Measurements from ENCODE around the gene DGCR8.
"Not testable (repeated sequence)": the region's sequence is repeated elsewhere in the genome, so short reads cannot be mapped to it uniquely, and the experiment has no call there.

Gene DGCR8

DNA sequence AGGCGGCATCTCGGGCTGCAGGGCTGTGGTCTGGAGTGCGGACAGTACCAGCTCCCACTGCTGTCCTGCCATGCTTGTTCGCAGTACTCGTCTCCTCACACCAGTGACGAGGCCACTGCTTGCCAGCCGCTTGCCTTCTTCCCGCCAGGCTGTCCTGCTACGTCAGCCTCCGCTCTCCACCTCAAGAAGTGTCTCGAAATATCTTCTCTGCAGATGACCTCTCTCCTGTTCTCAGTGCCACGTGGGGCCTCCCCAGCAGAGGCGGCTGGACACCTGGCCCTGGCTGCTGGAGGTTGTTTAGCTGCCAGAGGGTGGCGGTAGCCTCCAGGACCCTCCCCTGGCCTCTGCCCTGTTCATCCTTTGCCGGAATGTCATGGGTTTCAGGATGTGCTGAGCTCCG lies 73.9 kb downstream of the DGCR8 start:
- DNase-seq (ENCODE audit: low spot score), result no peak

DNA sequence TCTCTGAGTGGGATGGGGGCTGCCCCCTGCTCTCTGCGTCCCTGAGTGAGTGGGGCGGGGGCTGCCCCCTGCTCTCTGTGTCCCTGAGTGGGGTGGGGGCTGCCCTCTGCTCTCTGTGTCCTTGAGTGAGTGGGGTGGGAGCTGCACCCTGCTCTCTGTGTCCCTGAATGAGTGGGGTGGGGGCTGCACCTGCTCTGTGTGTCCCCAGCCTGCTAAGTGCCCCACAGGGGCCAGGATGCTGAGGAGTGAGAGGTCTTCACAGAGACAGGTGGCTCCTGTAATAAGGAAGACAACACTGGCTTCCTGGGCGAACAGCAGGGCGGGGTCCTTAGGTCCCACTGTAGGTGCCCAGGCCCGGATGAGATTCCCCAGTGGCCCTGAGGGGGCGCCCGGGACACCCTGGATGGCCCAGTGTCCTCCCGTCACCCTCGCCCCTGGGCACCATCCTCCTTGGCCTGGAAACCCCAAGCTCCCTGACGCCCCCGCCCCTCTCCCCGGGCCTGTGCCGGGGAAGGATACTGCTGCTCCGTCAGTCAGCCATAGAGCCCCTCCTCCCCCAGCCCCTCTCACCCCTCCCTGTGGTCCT lies 74.7 kb downstream of the DGCR8 start:
- no peak for DNase-seq (ENCODE audit: low spot score)

DNA sequence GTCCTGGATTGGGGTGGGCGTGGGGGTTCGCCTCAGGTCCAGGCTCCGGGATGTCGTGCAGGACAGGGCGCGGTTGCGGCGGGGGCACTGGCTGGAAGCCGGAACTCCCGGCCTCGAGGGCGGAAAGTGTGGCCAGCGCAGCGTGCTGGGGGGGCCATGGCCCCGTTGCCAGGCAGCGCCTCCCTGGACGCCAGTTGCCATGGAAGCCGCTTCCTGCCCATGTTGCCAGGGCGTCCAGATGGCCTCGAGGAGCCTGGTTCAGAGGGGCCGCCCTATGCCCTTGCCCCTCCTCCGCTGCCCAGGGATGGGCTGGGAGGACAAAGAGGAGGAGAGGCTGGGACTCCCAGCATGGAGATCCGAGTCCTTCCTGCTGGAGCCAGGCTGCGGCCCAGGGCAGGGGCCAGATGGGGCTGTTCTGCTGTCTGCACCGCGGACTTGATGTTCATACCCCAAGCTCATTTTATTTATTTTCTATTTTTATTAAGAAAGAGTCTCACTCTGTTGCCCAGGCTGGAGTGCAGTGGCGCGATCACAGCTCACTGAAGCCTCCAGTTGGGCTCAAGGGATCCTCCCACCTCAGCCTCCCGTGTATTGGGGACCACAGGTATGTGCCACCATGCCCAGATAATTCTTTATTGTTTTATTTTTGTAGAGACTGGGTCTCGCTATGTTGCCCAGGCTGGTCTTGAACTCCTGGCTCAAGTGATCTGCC lies 75.4 kb downstream of the DGCR8 start:
- DNase-seq (ENCODE audit: low spot score), result no peak

DNA sequence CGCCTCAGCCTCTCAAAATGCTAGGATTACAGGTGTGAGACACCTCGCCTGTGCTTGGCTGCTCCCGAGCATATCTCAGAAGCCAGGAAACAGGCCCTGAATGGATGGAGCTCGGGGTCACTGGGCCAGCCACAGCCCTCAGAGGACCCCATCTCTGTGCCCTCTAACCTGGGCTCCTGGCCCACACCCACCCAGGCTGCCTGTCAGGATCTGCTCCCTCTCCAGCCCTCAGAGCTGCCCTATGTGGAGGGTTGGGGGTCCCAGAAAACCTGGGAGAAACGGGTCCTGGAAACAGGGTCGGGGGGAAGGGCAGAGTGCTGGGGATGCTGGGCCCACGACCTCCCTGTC lies 76.0 kb downstream of the DGCR8 start:
- DNase-seq (ENCODE audit: low spot score), result no peak

DNA sequence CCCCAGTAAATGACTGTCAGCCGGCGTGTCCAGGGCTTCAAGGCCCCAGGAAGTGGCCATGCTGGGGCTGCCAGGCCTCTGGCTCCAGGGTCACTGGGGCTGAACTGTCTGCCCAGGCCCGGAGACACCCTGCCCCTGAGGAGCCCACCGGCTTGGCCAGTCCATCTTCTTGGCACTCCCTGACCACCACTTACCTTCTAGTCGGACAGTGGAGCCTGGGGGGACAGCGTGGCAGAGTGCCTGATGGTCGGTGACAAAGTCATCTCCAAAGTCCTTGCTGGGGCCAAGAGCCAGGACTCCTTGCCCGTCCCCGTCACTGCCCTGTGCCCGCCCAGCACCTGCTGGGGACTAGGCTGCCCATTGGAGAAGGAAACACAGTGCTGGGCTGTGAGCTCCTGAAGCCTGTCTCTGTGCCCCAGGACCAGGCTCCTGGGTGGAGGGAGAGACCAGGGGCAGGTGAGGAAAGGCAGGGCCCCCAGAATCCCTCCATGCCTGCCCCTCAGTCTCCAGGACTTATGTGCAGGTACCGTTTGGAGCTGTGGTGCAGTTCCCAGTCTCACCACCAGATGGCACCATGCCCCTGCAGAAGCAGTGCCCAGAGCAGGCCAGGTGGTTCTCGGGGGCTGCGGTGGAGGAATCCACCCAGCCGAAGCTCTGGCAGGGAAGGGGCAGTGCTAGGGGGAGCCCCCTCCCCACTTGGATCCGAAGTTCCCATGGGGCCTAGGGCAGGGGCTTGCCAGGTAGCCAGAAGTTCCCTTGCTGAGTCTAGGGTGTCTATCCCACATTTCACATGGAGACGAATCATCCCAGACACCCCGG lies 76.8 kb downstream of the DGCR8 start:
- peak; percentile 59 for DNase-seq (ENCODE audit: low spot score)

DNA sequence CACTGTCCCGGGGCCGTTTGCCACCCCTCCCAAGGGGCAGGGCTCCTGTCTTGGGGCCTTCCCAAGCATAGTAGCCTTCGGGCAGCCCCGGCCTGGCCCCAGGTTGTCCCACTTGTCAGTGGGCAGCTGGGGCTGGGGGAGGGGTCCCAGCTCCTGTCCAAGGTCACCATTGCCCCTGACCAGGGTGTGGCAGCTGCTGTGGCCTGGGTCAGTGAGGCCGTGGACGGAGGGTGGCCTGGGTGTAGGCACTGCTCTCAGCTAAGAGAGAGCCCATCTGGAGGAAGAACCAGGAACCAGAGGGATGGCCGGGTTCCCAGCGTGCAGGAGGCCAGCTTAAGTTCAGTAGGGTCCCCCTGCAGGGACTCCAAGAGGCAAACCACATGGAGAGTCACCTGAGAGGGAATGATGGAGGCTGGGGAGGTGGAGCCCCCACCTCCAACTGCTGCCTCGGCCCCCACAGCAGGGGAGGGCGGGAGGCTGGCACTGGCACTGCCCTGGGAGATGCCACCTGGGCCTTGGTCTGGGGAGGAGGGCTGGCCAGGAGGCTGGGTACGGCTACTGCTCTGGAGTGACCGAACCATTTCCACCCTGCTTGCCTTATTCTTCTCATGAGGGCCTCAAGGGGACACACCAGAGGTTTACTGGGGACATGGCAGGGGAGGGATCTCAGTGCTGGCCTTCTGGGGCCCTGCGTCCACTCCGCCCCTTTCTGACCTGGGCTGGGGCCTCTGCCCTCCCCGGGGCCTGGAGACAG lies 77.6 kb downstream of the DGCR8 start:
- no peak for DNase-seq (ENCODE audit: low spot score)

DNA sequence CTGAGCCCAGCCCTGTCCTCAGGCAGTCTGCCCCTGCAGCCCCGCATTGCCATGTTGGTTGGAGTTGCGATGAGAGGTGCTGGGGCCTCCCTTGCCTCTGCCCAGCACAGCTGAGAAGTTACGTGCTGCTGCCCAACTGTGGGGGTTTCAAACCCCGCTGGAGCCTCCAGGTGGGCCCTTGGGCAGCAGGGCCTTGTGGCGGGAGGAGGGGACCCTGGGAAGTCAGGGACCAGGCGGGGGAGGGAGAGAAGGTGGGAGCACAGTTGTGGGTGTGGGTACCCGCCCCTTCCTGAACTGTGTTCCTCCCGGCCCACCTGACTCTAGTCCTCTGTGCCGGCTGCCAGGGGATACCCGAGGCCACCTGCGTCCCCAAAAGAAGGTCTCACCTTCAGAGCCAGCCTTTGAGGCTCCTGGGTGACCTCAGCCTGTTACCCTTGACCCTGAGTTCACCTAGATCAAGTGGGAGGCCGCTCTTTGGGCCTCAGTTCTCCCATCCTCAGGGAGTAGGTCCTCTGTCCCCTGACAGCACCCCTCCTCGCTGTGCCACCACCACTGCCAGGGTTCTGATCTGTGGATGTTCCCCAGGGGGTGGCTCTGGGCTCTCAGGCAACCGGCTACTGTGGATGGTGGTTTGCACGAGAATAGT lies 78.5 kb downstream of the DGCR8 start:
- no peak for DNase-seq (ENCODE audit: low spot score)

DNA sequence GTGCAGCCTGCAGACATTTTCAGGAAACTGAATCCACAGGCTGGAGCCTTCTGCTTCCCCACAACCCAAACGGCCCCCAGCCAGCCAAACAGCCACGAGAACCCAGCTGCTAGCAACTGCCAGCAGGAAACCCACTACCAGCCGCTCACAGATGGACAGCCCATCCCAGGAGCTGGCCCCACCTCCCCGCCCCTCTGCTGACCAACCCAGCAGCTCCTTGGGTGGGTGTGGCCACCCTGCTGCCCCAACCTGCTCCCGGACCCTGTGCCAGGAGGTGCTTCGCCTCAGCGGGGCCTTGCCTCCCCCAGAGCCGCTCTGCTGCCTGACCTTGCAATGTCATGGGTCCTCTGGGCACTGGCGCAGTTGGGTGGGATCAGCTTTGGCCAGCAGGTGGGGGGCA lies 79.0 kb downstream of the DGCR8 start:
- DNase-seq (ENCODE audit: low spot score), result no peak

DNA sequence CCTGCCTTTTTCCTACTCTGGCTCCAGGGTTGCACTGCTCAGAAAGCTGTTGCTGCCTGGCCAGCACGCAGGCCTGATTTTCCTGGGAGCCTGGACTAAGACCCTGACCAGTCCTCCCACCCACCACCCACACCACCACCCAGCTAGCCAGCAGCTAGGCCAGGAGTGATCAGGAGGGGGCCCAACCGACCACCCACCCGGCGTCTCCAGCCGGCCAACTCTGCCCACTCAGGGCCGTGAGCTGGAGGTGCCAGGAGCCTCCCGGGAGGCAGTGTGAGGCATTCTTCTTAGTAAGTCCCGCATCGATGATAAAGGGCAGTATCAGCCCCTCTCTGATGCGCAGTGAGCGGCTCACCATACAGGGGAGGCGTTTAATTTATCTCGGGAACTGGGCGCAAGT lies 79.5 kb downstream of the DGCR8 start:
- not testable (repeated sequence) for DNase-seq (ENCODE audit: low spot score)

DNA sequence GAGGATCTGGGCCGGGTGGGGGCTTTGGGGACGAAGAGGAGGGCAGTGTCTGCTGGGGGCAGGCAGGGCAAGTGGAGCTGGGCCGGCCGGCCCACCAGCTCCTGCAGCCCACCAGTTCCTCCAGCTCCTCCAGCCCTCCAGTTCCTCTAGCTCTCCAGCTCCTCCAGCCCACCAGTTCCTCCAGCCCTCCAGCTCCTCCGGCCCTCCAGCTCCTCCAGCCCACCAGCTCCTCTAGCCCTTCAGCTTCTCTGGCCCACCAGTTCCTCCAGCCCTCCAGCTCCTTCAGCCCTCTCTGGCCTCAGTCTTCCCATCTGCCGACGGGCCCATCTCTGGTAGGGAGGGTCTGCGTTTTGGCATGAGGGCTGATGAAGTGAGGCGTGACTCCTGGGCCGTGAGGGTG lies 80.0 kb downstream of the DGCR8 start:
- DNase-seq (ENCODE audit: low spot score), result no peak

Data from RKO (cell line).